GM18873 (cell line): ENCODE measurements around the gene OTC.

Source experiments
- ATAC-seq: cut with Tn5 transposase; IDR thresholded peaks from one replicate; pipeline ENCODE4 v1.9.1; 2021; ENCODE audit warnings: mild to moderate bottlenecking, moderate library complexity, moderate number of reproducible peaks; ENCODE audit not compliant: unreplicated experiment, low FRiP score

Gene OTC

GRCh38 chrX:38458071-38458470 lies 105.7 kb downstream of the OTC start:
- no peak for ATAC-seq

GRCh38 chrX:38462257-38462656 lies 109.9 kb downstream of the OTC start:
- ATAC-seq, result no peak

GRCh38 chrX:38465686-38466085 lies 113.3 kb downstream of the OTC start:
- no peak for ATAC-seq

- no peak for ATAC-seq
Measured at GRCh38 chrX:38468563-38469157, 116.3 kb downstream of the OTC start.
